Measurements from ENCODE around the gene FAM240A.

Gene FAM240A

DNA sequence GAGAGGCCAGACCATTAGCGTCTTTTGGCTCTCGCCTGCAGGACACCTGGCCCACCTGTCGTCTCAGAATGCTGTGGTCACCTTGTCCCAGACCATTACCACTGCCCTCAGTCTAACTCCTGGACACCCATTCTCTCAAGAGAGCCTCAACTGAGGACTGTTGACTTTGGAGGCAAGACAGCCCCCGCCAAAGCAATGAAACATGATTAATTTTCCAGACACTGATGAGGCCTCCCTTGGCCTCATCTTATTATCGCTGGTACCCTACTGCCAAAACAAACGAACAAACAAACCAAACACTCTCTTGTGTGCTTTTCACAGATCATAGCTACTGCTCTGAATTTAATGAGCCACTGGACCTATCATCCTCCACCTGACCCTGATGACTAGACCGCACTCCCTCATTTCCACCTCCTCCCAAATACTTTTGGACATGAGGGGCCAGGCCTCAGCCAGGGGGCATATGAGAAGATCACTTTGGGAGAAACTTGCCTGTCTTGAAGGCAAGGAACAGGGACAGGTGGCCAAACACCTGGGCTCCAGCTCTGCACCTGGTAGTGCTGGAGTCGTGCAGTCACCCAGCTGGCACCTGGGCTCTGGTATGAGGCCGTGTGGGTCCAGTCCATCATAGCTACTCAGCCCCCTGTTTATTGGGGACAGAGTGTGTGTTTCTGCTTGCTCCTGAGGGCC lies 53.6 kb downstream of the FAM240A start:
- no peak for DNase-seq (ENCODE audit: low read depth in 2 of 2)
- TF ChIP-seq, protein P1, sequence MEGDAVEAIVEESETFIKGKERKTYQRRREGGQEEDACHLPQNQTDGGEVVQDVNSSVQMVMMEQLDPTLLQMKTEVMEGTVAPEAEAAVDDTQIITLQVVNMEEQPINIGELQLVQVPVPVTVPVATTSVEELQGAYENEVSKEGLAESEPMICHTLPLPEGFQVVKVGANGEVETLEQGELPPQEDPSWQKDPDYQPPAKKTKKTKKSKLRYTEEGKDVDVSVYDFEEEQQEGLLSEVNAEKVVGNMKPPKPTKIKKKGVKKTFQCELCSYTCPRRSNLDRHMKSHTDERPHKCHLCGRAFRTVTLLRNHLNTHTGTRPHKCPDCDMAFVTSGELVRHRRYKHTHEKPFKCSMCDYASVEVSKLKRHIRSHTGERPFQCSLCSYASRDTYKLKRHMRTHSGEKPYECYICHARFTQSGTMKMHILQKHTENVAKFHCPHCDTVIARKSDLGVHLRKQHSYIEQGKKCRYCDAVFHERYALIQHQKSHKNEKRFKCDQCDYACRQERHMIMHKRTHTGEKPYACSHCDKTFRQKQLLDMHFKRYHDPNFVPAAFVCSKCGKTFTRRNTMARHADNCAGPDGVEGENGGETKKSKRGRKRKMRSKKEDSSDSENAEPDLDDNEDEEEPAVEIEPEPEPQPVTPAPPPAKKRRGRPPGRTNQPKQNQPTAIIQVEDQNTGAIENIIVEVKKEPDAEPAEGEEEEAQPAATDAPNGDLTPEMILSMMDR (IDR thresholded peaks at IDR 0.05; ENCODE audit: low read depth, low read length) = no peak
- H3K4me3 ChIP-seq (replicated peaks in 1 of 2; ENCODE audit: low read depth in 2 of 2, low read length in 2 of 2) = no peak overlapping the region

DNA sequence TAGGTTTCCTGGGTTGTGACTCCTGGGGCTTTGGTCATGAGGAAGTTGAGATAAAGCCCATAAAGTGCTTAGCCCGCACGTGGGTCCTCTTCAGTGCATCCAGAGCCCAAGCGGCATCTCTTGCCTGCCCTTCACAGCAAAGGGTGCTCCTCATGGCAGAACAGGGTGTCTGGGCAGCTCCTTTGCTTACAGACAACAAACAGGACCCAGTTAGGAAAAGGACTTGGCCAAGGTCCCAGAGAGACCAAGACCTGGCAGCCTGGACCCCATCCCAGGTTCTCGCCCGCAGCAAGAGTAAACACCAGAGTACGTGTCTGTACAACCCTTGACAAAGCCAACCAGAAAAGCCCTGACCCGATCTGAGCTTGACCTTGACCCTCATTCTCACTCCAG lies 54.1 kb downstream of the FAM240A start:
- DNase-seq (ENCODE audit: low read depth in 2 of 2) = no peak
- H3K4me3 ChIP-seq (replicated peaks in 1 of 2; ENCODE audit: low read depth in 2 of 2, low read length in 2 of 2) = no peak overlapping the region
- TF ChIP-seq, protein P1 (IDR thresholded peaks at IDR 0.05; ENCODE audit: low read depth, low read length) = no peak

DNA sequence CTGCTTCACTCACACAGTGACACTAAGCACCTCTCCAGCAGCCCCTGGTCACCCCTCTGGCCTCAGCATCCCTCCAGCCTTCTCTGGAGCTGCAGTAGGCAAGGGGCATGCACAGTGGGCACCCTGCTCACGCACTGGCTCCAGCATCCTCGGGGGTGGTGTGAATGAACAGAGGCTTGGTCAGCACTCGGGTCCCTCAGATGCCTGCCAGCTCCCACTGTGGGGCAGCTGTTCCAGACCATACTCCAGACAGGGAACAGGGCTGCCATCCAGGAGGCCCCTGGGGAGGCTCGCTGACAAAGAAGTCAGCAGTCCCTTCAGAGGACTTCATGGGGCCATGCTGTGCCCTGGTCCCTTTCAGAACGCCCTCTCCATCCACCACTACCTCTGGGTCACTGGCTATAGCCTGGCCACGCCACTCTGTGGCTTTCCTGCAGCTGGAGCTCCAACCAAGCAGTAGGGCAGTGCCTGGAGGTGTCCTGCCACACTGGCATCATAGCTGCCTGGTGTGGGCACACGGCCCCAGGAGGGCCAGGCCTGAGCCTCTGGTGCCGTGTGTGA lies 54.8 kb downstream of the FAM240A start:
- no peak overlapping the region for H3K4me3 ChIP-seq (replicated peaks in 1 of 2; ENCODE audit: low read depth in 2 of 2, low read length in 2 of 2)
- DNase-seq (ENCODE audit: low read depth in 2 of 2) = no peak
- TF ChIP-seq, protein P1 (IDR thresholded peaks at IDR 0.05; ENCODE audit: low read depth, low read length) = no peak

DNA sequence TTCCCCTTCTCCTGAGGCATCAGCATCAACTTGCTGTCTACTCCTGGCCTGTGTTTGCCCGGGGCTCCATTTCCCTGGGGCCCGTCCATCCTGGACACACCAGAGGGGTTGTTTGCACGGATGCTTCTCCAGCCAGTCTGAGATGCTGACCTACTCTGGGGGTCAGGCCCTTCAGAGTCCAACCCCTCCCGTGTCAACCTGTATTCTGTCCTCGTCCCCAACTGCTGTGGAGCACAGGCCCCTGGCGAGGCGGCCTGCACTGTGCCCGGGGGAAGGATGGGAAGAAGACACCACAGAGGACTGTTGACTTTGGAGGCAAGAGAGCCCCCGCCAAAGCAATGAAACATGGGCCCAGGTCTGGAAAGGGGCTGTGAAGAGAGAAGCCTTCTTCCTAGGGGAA lies 55.3 kb downstream of the FAM240A start:
- no peak overlapping the region for H3K4me3 ChIP-seq (replicated peaks in 1 of 2; ENCODE audit: low read depth in 2 of 2, low read length in 2 of 2)
- no peak for DNase-seq (ENCODE audit: low read depth in 2 of 2)
- TF ChIP-seq, protein P1 (IDR thresholded peaks at IDR 0.05; ENCODE audit: low read depth, low read length) = no peak

DNA sequence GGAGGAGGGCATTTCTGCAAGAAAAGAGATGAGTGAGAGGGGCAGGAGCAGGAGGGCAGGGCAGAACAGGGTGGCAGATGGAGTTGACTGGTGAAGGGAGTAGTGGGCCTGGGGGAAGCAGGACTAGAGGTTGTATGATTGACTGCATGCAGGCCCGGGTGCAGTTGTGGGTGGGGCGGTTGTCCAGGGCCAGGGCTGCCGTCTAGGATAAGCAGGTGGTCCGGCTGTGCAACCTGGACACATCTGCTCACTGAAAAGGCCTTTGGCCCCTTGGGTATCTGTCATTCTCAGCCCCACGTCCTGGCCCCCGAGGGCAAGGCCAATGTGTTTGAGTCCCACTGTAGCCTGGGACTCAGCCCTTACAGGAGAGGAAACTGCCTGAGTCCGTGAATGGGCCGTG lies 55.8 kb downstream of the FAM240A start:
- DNase-seq (ENCODE audit: low read depth in 2 of 2) = no peak
- TF ChIP-seq, protein P1 (IDR thresholded peaks at IDR 0.05; ENCODE audit: low read depth, low read length) = no peak
- H3K4me3 ChIP-seq (replicated peaks in 1 of 2; ENCODE audit: low read depth in 2 of 2, low read length in 2 of 2) = no peak overlapping the region

DNA sequence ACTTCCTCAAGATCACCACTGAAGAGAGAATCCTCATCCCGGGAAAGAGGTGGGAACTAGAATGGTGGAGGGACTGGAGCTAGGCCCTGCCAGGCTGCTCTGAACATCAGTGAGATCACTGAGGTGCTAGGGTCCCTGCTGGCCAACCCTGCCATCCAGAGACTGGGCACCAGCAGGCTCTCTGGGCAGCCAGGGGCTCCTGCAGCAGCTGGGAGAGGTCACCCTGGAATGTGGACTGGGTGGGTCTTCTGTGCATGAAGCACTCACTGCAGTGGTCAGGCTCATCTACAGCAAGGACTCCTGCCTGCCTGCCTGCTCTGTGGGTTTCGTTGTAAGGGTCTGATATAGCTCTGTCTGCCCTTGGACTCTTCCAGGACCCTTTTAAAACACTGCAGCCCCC lies 56.3 kb downstream of the FAM240A start:
- TF ChIP-seq, protein P1 (IDR thresholded peaks at IDR 0.05; ENCODE audit: low read depth, low read length) = no peak
- no peak overlapping the region for H3K4me3 ChIP-seq (replicated peaks in 1 of 2; ENCODE audit: low read depth in 2 of 2, low read length in 2 of 2)
- no peak for DNase-seq (ENCODE audit: low read depth in 2 of 2)

All from cardiac fibroblast (primary cell).